ENCODE results near the gene EMC9.

Gene EMC9

GRCh38 chr14:24130380-24130716 is 11.0 kb downstream of the EMC9 start, which contains the start of gene FITM1:
FITM1 (plus strand) TSS chr14:24130659; CDS start chr14:24131564, 905 bp downstream.
- Histone ChIP-seq H2BK120ac (ENCODE audit: insufficient read depth, low read length, poor library complexity) (no peak within 1 kb of the TSS), H3K9me3 (ENCODE audit: insufficient read depth, low read depth, low read length) (no peaks in the 10 kb centered on the region), H3K36me3 (ENCODE audit: control insufficient read depth in 1 of 2, insufficient read depth in 2 of 2, low read length in 2 of 2) (no peaks in the 10 kb centered on the region), H4K8ac (ENCODE audit: low read depth, low read length) (no peak within 1 kb of the TSS), H2BK5ac (ENCODE audit: low read depth, low read length, poor library complexity) (no peak within 1 kb of the TSS), H3K4ac (ENCODE audit: low read depth, low read length) (no peak within 1 kb of the TSS), H3K18ac (ENCODE audit: low read length) (no peak within 1 kb of the TSS), H3K27ac (ENCODE audit: low read depth, low read length) (no peak within 1 kb of the TSS), H3K14ac (ENCODE audit: low read length) (no peak within 1 kb of the TSS), H3K23ac (ENCODE audit: low read length) (no peak within 1 kb of the TSS), H3K79me2 (ENCODE audit: control insufficient read depth, insufficient read depth, low read length, poor library complexity) (no peaks in the 10 kb centered on the region), H3K79me1 (ENCODE audit: low read length) (no peaks in the 10 kb centered on the region), H4K12ac (ENCODE audit: low read depth, low read length) (no peak within 1 kb of the TSS), H2AK5ac (ENCODE audit: low read length) (no peak within 1 kb of the TSS), H2BK12ac (ENCODE audit: low read length) (no peak within 1 kb of the TSS), H2AFZ (ENCODE audit: insufficient read depth, low read length, poor library complexity) (no peak within 1 kb of the TSS), H3K9ac (ENCODE audit: low read length) (no peak within 1 kb of the TSS), H3K4me1 (ENCODE audit: control insufficient read depth in 1 of 2, insufficient read depth in 2 of 2, low read length in 2 of 2) (peaks cover 0 to 2% of the 10 kb centered on the region in 2 experiments), H3K4me2 (ENCODE audit: low read length) (no peak within 1 kb of the TSS), H3K4me3 (ENCODE audit: low read depth, low read length) (no peak within 1 kb of the TSS), H4K91ac (ENCODE audit: low read depth, low read length) (no peak within 1 kb of the TSS), H3K27me3 (ENCODE audit: insufficient read depth, low read length) (no peaks in the 10 kb centered on the region)
- no peak for DNase-seq
- WGBS (ENCODE audit: extremely low coverage, insufficient coverage, insufficient read length), result no CpG with 5 or more reads among the region's 5 CpGs

- Histone ChIP-seq H3K79me2 (ENCODE audit: control insufficient read depth, insufficient read depth, low read length, poor library complexity) (no peaks in the 10 kb centered on the region), H3K36me3 (ENCODE audit: control insufficient read depth in 1 of 2, insufficient read depth in 2 of 2, low read length in 2 of 2) (no peaks in the 10 kb centered on the region), H2BK120ac (ENCODE audit: insufficient read depth, low read length, poor library complexity) (no peak overlapping the region), H4K12ac (ENCODE audit: low read depth, low read length) (no peak overlapping the region), H3K23ac (ENCODE audit: low read length) (no peak overlapping the region), H3K4ac (ENCODE audit: low read depth, low read length) (no peak overlapping the region), H3K4me3 (ENCODE audit: low read depth, low read length) (no peak overlapping the region), H4K8ac (ENCODE audit: low read depth, low read length) (no peak overlapping the region), H2AFZ (ENCODE audit: insufficient read depth, low read length, poor library complexity) (no peak overlapping the region), H3K79me1 (ENCODE audit: low read length) (no peaks in the 10 kb centered on the region), H3K27me3 (ENCODE audit: insufficient read depth, low read length) (no peaks in the 10 kb centered on the region), H3K9me3 (ENCODE audit: insufficient read depth, low read depth, low read length) (no peaks in the 10 kb centered on the region), H3K18ac (ENCODE audit: low read length) (no peak overlapping the region), H3K9ac (ENCODE audit: low read length) (no peak overlapping the region), H2AK5ac (ENCODE audit: low read length) (no peak overlapping the region), H4K91ac (ENCODE audit: low read depth, low read length) (no peak overlapping the region), H3K14ac (ENCODE audit: low read length) (no peak overlapping the region), H2BK5ac (ENCODE audit: low read depth, low read length, poor library complexity) (no peak overlapping the region), H3K4me2 (ENCODE audit: low read length) (no peak overlapping the region), H3K4me1 (ENCODE audit: control insufficient read depth in 1 of 2, insufficient read depth in 2 of 2, low read length in 2 of 2) (no peaks in the 10 kb centered on the region), H3K27ac (ENCODE audit: low read depth, low read length) (no peak overlapping the region), H2BK12ac (ENCODE audit: low read length) (no peak overlapping the region)
- no CpG with 5 or more reads among the region's 8 CpGs for WGBS (ENCODE audit: extremely low coverage, insufficient coverage, insufficient read length)
- no peak for DNase-seq
Measured at GRCh38 chr14:24129410-24129998, 11.9 kb downstream of the EMC9 start.

GRCh38 chr14:24127673-24128072 is 13.7 kb downstream of the EMC9 start:
- H2BK5ac ChIP-seq (ENCODE audit: low read depth, low read length, poor library complexity), result no peak overlapping the region
- H2BK120ac ChIP-seq (ENCODE audit: insufficient read depth, low read length, poor library complexity), result no peak overlapping the region
- no peak overlapping the region for H3K9ac ChIP-seq (ENCODE audit: low read length)
- H3K4me3 ChIP-seq (ENCODE audit: low read depth, low read length), result no peak overlapping the region
- H3K79me1 ChIP-seq (ENCODE audit: low read length), result no peaks in the 10 kb centered on the region
- H2BK12ac ChIP-seq (ENCODE audit: low read length), result no peak overlapping the region
- peaks cover 7 to 11% of the 10 kb centered on the region in 2 experiments for H3K36me3 ChIP-seq (ENCODE audit: control insufficient read depth in 1 of 2, insufficient read depth in 2 of 2, low read length in 2 of 2)
- H4K91ac ChIP-seq (ENCODE audit: low read depth, low read length), result no peak overlapping the region
- H2AFZ ChIP-seq (ENCODE audit: insufficient read depth, low read length, poor library complexity), result no peak overlapping the region
- H3K18ac ChIP-seq (ENCODE audit: low read length), result no peak overlapping the region
- H3K27me3 ChIP-seq (ENCODE audit: insufficient read depth, low read length), result no peaks in the 10 kb centered on the region
- H3K4ac ChIP-seq (ENCODE audit: low read depth, low read length), result no peak overlapping the region
- H4K8ac ChIP-seq (ENCODE audit: low read depth, low read length), result no peak overlapping the region
- H4K12ac ChIP-seq (ENCODE audit: low read depth, low read length), result no peak overlapping the region
- H3K23ac ChIP-seq (ENCODE audit: low read length), result no peak overlapping the region
- no CpG with 5 or more reads among the region's 2 CpGs for WGBS (ENCODE audit: extremely low coverage, insufficient coverage, insufficient read length)
- H2AK5ac ChIP-seq (ENCODE audit: low read length), result no peak overlapping the region
- H3K14ac ChIP-seq (ENCODE audit: low read length), result no peak overlapping the region
- H3K9me3 ChIP-seq (ENCODE audit: insufficient read depth, low read depth, low read length), result no peaks in the 10 kb centered on the region
- no peak for DNase-seq
- no peak overlapping the region for H3K27ac ChIP-seq (ENCODE audit: low read depth, low read length)
- no peak overlapping the region for H3K4me2 ChIP-seq (ENCODE audit: low read length)
- H3K79me2 ChIP-seq (ENCODE audit: control insufficient read depth, insufficient read depth, low read length, poor library complexity), result no peaks in the 10 kb centered on the region
- H3K4me1 ChIP-seq (ENCODE audit: control insufficient read depth in 1 of 2, insufficient read depth in 2 of 2, low read length in 2 of 2), result no peaks in the 10 kb centered on the region

GRCh38 chr14:24126939-24127338 is 14.5 kb downstream of the EMC9 start:
- no peak overlapping the region for H2AFZ ChIP-seq (ENCODE audit: insufficient read depth, low read length, poor library complexity)
- H3K9me3 ChIP-seq (ENCODE audit: insufficient read depth, low read depth, low read length), result no peaks in the 10 kb centered on the region
- no peaks in the 10 kb centered on the region for H3K79me2 ChIP-seq (ENCODE audit: control insufficient read depth, insufficient read depth, low read length, poor library complexity)
- no peak overlapping the region for H3K18ac ChIP-seq (ENCODE audit: low read length)
- H3K4ac ChIP-seq (ENCODE audit: low read depth, low read length), result no peak overlapping the region
- no peaks in the 10 kb centered on the region for H3K27me3 ChIP-seq (ENCODE audit: insufficient read depth, low read length)
- no peak overlapping the region for H2BK120ac ChIP-seq (ENCODE audit: insufficient read depth, low read length, poor library complexity)
- no peak overlapping the region for H4K8ac ChIP-seq (ENCODE audit: low read depth, low read length)
- no peak overlapping the region for H2BK12ac ChIP-seq (ENCODE audit: low read length)
- no peak overlapping the region for H3K14ac ChIP-seq (ENCODE audit: low read length)
- H3K23ac ChIP-seq (ENCODE audit: low read length), result no peak overlapping the region
- H3K27ac ChIP-seq (ENCODE audit: low read depth, low read length), result no peak overlapping the region
- H4K12ac ChIP-seq (ENCODE audit: low read depth, low read length), result no peak overlapping the region
- H3K4me3 ChIP-seq (ENCODE audit: low read depth, low read length), result no peak overlapping the region
- H2BK5ac ChIP-seq (ENCODE audit: low read depth, low read length, poor library complexity), result no peak overlapping the region
- no peak overlapping the region for H4K91ac ChIP-seq (ENCODE audit: low read depth, low read length)
- H2AK5ac ChIP-seq (ENCODE audit: low read length), result no peak overlapping the region
- H3K36me3 ChIP-seq (ENCODE audit: control insufficient read depth in 1 of 2, insufficient read depth in 2 of 2, low read length in 2 of 2), result peaks cover 7 to 17% of the 10 kb centered on the region in 2 experiments
- H3K9ac ChIP-seq (ENCODE audit: low read length), result no peak overlapping the region
- no peak overlapping the region for H3K4me2 ChIP-seq (ENCODE audit: low read length)
- no peak for DNase-seq
- no peaks in the 10 kb centered on the region for H3K4me1 ChIP-seq (ENCODE audit: control insufficient read depth in 1 of 2, insufficient read depth in 2 of 2, low read length in 2 of 2)
- H3K79me1 ChIP-seq (ENCODE audit: low read length), result no peaks in the 10 kb centered on the region
